ENCODE measurements around the gene PRELID2.

Gene PRELID2

GRCh38 chr5:145848854-145849253, 13.7 kb upstream of the PRELID2 start:
- Histone ChIP-seq H3K36me3 (no peaks in the 10 kb centered on the region), H3K9me3 (no peaks in the 10 kb centered on the region), H3K27ac (no peak overlapping the region), H3K4me3 (no peak overlapping the region), H3K4me1 (no peaks in the 10 kb centered on the region), H3K27me3 (no peaks in the 10 kb centered on the region)
- intact Hi-C loops (cut with DNase I; ENCODE audit: low total_unique reads) = no loop called here
- TF ChIP-seq CTCF (IDR thresholded peaks at IDR 0.05) = no peak
- no peak for DNase-seq

DNA sequence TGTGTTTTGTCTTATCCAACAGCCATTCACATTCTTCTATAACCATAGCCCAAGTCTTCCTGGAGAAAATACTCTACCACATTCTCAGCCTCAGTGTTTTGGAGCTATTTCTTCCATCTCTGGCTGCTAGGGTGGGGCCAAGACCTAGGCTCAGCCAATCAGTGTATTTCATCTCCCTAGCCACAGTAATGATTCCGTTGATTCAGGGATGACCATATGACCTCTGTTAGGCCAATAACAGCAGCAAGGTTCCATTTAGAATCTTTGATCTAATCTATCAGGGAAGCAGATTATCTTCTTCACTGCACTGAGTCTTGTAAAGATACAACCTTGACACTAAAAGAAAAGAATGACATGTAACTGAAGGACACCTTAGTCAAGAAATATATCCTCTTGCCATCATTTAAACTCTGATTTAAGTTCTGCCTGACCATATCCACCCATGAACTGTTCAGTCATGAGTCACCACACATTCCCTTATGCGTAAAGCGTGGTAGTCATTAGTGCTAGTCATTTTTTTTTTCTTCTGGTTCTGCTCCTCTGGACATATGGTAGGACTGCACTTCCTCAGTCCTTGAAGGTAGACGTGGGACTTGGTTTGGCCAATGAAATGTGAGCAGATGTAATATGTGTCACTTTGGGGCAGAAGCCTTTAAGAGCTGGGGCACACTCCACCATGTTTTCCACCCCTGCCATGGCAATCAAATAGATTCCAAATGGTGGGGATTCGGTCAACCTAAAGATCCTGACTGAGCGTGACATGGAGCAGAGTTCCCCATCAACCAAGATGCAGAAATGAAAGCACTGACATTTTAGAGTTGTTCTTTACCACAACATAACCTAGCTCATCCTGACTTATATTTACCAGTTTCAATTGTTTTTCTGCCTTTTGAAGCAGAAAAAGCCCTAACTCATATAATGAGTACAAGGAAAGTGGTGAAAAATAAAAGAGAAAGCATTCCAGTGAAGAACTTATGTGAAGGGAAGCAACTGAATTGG, 12.7 kb upstream of the PRELID2 start:
- Histone ChIP-seq H3K27me3 (no peaks in the 10 kb centered on the region), H3K36me3 (no peaks in the 10 kb centered on the region)

DNA sequence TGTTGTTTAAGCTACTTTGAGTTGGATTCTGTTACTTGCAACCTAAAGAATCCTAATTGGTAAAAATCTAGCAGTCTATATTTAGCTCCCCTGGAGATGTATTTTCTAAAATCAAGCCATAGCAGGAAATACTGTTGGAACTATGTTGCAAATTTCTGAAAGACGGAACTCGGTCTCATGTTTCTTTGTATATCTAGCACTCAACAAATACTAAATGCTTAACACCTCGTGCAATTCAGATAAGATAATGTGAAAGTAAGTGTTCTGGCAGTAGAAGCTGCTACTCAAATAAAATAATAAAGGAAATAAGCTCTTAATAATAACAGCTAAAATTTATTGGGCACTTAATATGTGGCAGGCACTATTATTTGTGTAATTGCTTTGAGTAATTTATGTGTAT, 10.9 kb upstream of the PRELID2 start:
- Histone ChIP-seq H3K4me3 (no peak overlapping the region), H3K36me3 (no peaks in the 10 kb centered on the region), H3K4me1 (no peaks in the 10 kb centered on the region), H3K9me3 (no peaks in the 10 kb centered on the region), H3K27ac (no peak overlapping the region), H3K27me3 (no peaks in the 10 kb centered on the region)
- no peak for DNase-seq
- TF ChIP-seq CTCF (IDR thresholded peaks at IDR 0.05) = no peak
- intact Hi-C loops (cut with DNase I; ENCODE audit: low total_unique reads) = no loop called here

More for the DNA sequence above, 12.7 kb upstream of the PRELID2 start:
- Histone ChIP-seq H3K4me1 (no peaks in the 10 kb centered on the region), H3K9me3 (no peaks in the 10 kb centered on the region), H3K27ac (no peak overlapping the region), H3K4me3 (no peak overlapping the region)
- intact Hi-C loops (cut with DNase I; ENCODE audit: low total_unique reads) = no loop called here
- no peak for DNase-seq
- no peak for TF ChIP-seq CTCF (IDR thresholded peaks at IDR 0.05)

DNA sequence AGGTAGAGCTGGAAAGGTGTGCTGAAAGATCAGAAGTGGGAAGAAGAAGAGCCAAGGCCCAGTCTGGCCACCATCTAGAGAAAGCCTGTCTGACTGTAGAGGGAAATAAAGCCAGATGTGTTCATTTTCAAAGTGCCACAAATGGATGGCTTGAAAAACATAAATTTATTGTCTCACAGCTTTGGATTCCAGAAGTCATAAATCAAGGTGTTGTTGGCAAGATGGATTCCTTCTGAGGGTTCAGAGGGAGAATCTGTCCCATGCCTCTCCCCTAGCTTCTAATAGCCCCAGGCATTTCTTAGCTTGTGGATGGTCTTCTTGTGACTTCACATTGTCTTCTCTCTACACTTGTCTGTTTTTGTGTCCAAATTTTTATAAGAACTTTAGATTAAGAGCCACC, 6.2 kb upstream of the PRELID2 start:
- no peak for DNase-seq
- Histone ChIP-seq H3K9me3 (no peaks in the 10 kb centered on the region), H3K4me3 (no peak overlapping the region), H3K27me3 (no peaks in the 10 kb centered on the region), H3K4me1 (peaks cover 0 to under 1% (median 0%) of the 10 kb centered on the region in 4 donors), H3K36me3 (no peaks in the 10 kb centered on the region), H3K27ac (no peak overlapping the region)
- intact Hi-C loops (cut with DNase I; ENCODE audit: low total_unique reads) = no loop called here
- TF ChIP-seq CTCF (IDR thresholded peaks at IDR 0.05) = no peak

- Histone ChIP-seq H3K27me3 (no peaks in the 10 kb centered on the region), H3K36me3 (no peaks in the 10 kb centered on the region), H3K4me1 (peaks cover 0 to 7% (median 3%) of the 10 kb centered on the region in 4 donors), H3K27ac (no peak overlapping the region), H3K4me3 (no peak overlapping the region), H3K9me3 (no peaks in the 10 kb centered on the region)
- DNase-seq = no peak
- no peak for TF ChIP-seq CTCF (IDR thresholded peaks at IDR 0.05)
- intact Hi-C loops (cut with DNase I; ENCODE audit: low total_unique reads) = no loop called here
These were observed 5.5 kb upstream of the PRELID2 start for GRCh38 chr5:145840458-145841132.
